SK-N-SH (cell line): ENCODE measurements around the gene TMEM123.

Experiments
- EP300 ChIP-seq, 2 experiments: IDR thresholded peaks; 2 replicates each; pipeline versions ENCODE4 v1.4.0 to v1.6.1; 2012; ENCODE audit warnings: borderline replicate concordance in 1 of 2, low read depth in 1 of 2, low read length in 1 of 2
- EZH2phosphoT487 ChIP-seq: fragments of 200-600 bp; sonication (generic); IDR thresholded peaks from 2 replicates; pipeline ENCODE4 v1.6.1; 2017; ENCODE audit warnings: low read depth, mixed run types, mild to moderate bottlenecking, antibody characterized with exemption, moderate library complexity, borderline replicate concordance
- GABPA ChIP-seq: IDR thresholded peaks from 2 replicates; pipeline ENCODE4 v1.4.0; 2012; ENCODE audit warnings: low read depth, mild to moderate bottlenecking
- GATA2 ChIP-seq: sonication (generic); formaldehyde crosslinking; IDR thresholded peaks from 2 replicates; pipeline ENCODE4 v1.5.0; 2020; ENCODE audit warnings: mild to moderate bottlenecking, missing genetic modification reagents
- MXI1 ChIP-seq: IDR thresholded peaks from 2 replicates; pipeline ENCODE4 v1.6.1; 2012; ENCODE audit warnings: mild to moderate bottlenecking, low read depth, low read length, improper control_type of control experiment
- TEAD4 ChIP-seq: IDR thresholded peaks from 2 replicates; pipeline ENCODE4 v1.4.0; 2012; ENCODE audit warnings: mild to moderate bottlenecking, borderline replicate concordance; ENCODE audit not compliant: insufficient read depth
- TF ChIP-seq, protein P1 (sequence below): fragments of 200-600 bp; sonication (generic); IDR thresholded peaks from 2 replicates; pipeline ENCODE4 v1.6.1; 2017; ENCODE audit warnings: antibody characterized with exemption, mild to moderate bottlenecking, moderate library complexity
- TF ChIP-seq, protein P2 (sequence below): IDR thresholded peaks from 2 replicates; pipeline ENCODE4 v1.4.0; 2012; ENCODE audit warnings: low read depth

DNA sequence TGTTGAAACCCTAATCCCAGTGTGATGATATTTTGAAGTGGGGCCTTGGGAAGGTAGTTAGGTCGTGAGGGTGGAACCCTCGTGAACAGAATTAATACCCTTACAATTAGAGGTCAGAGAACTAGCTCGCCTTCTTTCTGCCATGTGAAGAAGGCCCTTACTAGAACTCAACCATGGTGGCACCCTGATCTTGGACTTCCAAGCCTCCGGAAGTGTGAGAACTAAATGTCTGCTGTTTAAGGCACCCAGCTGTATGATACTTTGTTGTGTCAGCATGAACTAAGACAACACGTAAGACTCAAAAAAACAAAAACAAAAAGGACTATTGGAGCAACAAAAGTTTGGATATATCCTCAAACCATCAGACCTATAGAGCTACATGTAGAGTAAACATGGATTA is 52.0 kb downstream of the TMEM123 start:
- TF ChIP-seq, protein P1, sequence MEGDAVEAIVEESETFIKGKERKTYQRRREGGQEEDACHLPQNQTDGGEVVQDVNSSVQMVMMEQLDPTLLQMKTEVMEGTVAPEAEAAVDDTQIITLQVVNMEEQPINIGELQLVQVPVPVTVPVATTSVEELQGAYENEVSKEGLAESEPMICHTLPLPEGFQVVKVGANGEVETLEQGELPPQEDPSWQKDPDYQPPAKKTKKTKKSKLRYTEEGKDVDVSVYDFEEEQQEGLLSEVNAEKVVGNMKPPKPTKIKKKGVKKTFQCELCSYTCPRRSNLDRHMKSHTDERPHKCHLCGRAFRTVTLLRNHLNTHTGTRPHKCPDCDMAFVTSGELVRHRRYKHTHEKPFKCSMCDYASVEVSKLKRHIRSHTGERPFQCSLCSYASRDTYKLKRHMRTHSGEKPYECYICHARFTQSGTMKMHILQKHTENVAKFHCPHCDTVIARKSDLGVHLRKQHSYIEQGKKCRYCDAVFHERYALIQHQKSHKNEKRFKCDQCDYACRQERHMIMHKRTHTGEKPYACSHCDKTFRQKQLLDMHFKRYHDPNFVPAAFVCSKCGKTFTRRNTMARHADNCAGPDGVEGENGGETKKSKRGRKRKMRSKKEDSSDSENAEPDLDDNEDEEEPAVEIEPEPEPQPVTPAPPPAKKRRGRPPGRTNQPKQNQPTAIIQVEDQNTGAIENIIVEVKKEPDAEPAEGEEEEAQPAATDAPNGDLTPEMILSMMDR: no peak
- TF ChIP-seq, protein P2, sequence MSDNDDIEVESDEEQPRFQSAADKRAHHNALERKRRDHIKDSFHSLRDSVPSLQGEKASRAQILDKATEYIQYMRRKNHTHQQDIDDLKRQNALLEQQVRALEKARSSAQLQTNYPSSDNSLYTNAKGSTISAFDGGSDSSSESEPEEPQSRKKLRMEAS: no peak
- TF ChIP-seq TEAD4 (no peak), EP300 (IDR thresholded peaks at IDR 0.05; ENCODE audit: borderline replicate concordance in 1 of 2, low read depth in 1 of 2, low read length in 1 of 2) (no peak), GATA2 (no peak), GABPA (no peak), MXI1 (no peak), EZH2phosphoT487 (no peak)
